Measurements from ENCODE around the gene BLOC1S1. TPM values are rescaled to one million over a fixed set of nuclear protein-coding genes. Genes with fewer than 3 reads are reported as not detected.
A peak's percentile ranks its signal among the peaks of the same experiment; 100 is the strongest.

BLOC1S1 gene
- total and polyA plus RNA-seq, 9 of the 15 experiments (the other 6 are each of a cell fraction or from before 2014, with no cell fraction given): 75.2 to 161 (median 98.8) TPM

DNA sequence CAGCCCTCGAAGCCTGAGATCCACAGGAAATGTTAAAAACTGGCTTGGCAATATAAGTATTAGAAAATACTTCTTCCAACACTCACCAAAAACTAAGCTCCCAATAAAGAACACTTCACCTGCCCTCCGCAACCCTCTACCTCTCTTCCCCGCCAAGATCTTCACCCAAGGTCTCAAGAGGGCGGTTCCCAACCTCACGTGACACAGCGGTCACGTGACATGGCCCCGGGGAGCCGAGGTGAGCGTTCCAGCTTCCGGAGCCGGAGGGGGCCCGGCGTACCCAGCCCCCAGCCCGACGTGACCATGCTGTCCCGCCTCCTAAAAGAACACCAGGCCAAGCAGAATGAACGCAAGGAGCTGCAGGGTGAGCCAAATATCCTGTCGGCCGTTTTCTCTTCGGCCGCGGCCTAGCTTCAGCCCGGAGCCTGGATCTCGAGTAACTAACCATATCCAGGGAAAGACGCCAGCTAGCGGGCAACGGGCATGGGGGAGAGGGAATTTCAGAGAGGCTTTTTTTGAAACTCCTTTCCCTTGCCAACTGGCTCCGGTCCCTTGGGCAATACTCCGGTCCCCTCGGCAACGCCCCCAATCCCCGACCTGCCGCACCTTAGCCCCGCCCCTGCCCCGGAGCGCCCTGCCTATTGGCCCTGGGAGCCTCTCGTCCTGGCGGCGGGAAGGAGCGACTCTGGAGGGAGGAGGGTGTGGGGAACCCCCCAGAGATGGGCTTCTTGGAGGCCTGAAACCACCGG lies at the start of gene BLOC1S1 (continued):
- peak; percentile 82; the same call in 1 of the 2 replicates for TF ChIP-seq CBX1 (IDR thresholded peaks at IDR 0.05; ENCODE audit: low read depth)
- TF ChIP-seq ELF2 (CRISPR knock-in tag; IDR thresholded peaks at IDR 0.05): peak; percentile 85
- TF ChIP-seq ZNF217 (CRISPR knock-in tag; IDR thresholded peaks at IDR 0.05): no peak
- TF ChIP-seq ZBTB11 (CRISPR knock-in tag; IDR thresholded peaks at IDR 0.05): peak in 1 of 3 experiments; percentile 68; a peak in 2 of 6 replicates
- 0 out of 2 replicates have a peak, but pooled peaks have one; percentile 23 for TF ChIP-seq MYNN (IDR thresholded peaks at IDR 0.05)
- no peak for TF ChIP-seq MYNN (CRISPR knock-in tag; IDR thresholded peaks at IDR 0.05)
- TF ChIP-seq SUPT5H (IDR thresholded peaks at IDR 0.05): peak; percentile 66; the same call in 1 of the 2 replicates
- peak; percentile 71 for TF ChIP-seq AFF4 (CRISPR knock-in tag; IDR thresholded peaks at IDR 0.05)
- TF ChIP-seq CCNT2 (IDR thresholded peaks at IDR 0.05; ENCODE audit: borderline replicate concordance, extremely low read depth, insufficient read length, low read depth, low read length): peak; percentile 30
- TF ChIP-seq NFE2 (IDR thresholded peaks at IDR 0.05; ENCODE audit: low read depth): no peak
- peak; percentile 59 for TF ChIP-seq ATF7 (IDR thresholded peaks at IDR 0.05)
- TF ChIP-seq MEF2A (IDR thresholded peaks at IDR 0.05; ENCODE audit: control insufficient read depth, low read depth, low read length): peak; percentile 69
- peak; percentile 86 for TF ChIP-seq LEF1 (IDR thresholded peaks at IDR 0.05)
- TF ChIP-seq ZNF668 (CRISPR knock-in tag; IDR thresholded peaks at IDR 0.05): no peak
- TF ChIP-seq HMGXB4 (CRISPR knock-in tag; IDR thresholded peaks at IDR 0.05): no peak
- peak; percentile 84 to 93 for TF ChIP-seq E2F6 (IDR thresholded peaks at IDR 0.05; ENCODE audit: borderline replicate concordance in 1 of 2, extremely low read depth in 1 of 2, insufficient read depth in 1 of 2, insufficient read length in 1 of 2, low read depth in 1 of 2, low read length in 1 of 2, poor library complexity in 1 of 2, severe bottlenecking in 1 of 2)
- TF ChIP-seq HNRNPK (IDR thresholded peaks at IDR 0.05; ENCODE audit: low read depth, low read length, poor library complexity, severe bottlenecking): no peak
